ENCODE data around the gene RIMBP2.

RIMBP2 gene

GRCh38 chr12:130478786-130479185, 237.3 kb downstream of the RIMBP2 start:
- no peak for DNase-seq

GRCh38 chr12:130477701-130478100, 238.4 kb downstream of the RIMBP2 start:
- no peak for DNase-seq

GRCh38 chr12:130477266-130477665, 238.8 kb downstream of the RIMBP2 start:
- DNase-seq = no peak

GRCh38 chr12:130476451-130477135, 239.5 kb downstream of the RIMBP2 start:
- no peak for DNase-seq

GRCh38 chr12:130474599-130475269, 241.4 kb downstream of the RIMBP2 start:
- no peak for DNase-seq

- no peak for DNase-seq
Observed at GRCh38 chr12:130473266-130473665, 242.8 kb downstream of the RIMBP2 start.

GRCh38 chr12:130470969-130471368, 245.1 kb downstream of the RIMBP2 start:
- no peak for DNase-seq

GRCh38 chr12:130469552-130469951, 246.5 kb downstream of the RIMBP2 start:
- DNase-seq = no peak

- no peak for DNase-seq
Observed at GRCh38 chr12:130468700-130469245, 247.3 kb downstream of the RIMBP2 start.

- DNase-seq = no peak
Observed at GRCh38 chr12:130468186-130468585, 247.9 kb downstream of the RIMBP2 start.

GRCh38 chr12:130465626-130466025, 250.5 kb downstream of the RIMBP2 start:
- DNase-seq = no peak

GRCh38 chr12:130465046-130465445, 251.1 kb downstream of the RIMBP2 start:
- no peak for DNase-seq

GRCh38 chr12:130463818-130464670, 252.1 kb downstream of the RIMBP2 start:
- no peak for DNase-seq

GRCh38 chr12:130463275-130463658, 252.8 kb downstream of the RIMBP2 start:
- no peak for DNase-seq

GRCh38 chr12:130462558-130463274, 253.4 kb downstream of the RIMBP2 start:
- no peak for DNase-seq

GRCh38 chr12:130461839-130462557, 254.1 kb downstream of the RIMBP2 start:
- DNase-seq = no peak

- no peak for DNase-seq
Observed at GRCh38 chr12:130461447-130461815, 254.7 kb downstream of the RIMBP2 start.

- no peak for DNase-seq
Observed at GRCh38 chr12:130460611-130461446, 255.3 kb downstream of the RIMBP2 start.

- no peak for DNase-seq
Observed at GRCh38 chr12:130459916-130460315, 256.2 kb downstream of the RIMBP2 start.

GRCh38 chr12:130458341-130458740, 257.8 kb downstream of the RIMBP2 start:
- no peak for DNase-seq

- DNase-seq = no peak
Observed at GRCh38 chr12:130457215-130457614, 258.9 kb downstream of the RIMBP2 start.
